GDM1 (cell line): ENCODE results near the gene EPHB3.
A peak's percentile ranks its signal among the peaks of the same experiment; 100 is the strongest.

Experiments
- DNase-seq: peaks from one replicate; lab custom pipeline; 2025; lab: John Stamatoyannopoulos, UW

Gene EPHB3

GRCh38 chr3:184561061-184561912, at the start of gene EPHB3:
TSS of gene EPHB3 (plus strand) at chr3:184561785. CDS start at chr3:184562236, 451 bp downstream.
- DNase-seq, result peak; percentile 99

GRCh38 chr3:184512621-184513020, 49.0 kb upstream of the EPHB3 start:
- no peak for DNase-seq

- DNase-seq, result peak; percentile 83
Measured at GRCh38 chr3:184513276-184514170, 48.1 kb upstream of the EPHB3 start.

- DNase-seq, result no peak
Measured at GRCh38 chr3:184514171-184514490, 47.5 kb upstream of the EPHB3 start.

GRCh38 chr3:184523825-184524615, 37.6 kb upstream of the EPHB3 start:
- peak; percentile 60 for DNase-seq

- peak; percentile 41 for DNase-seq
Measured at GRCh38 chr3:184524981-184525336, 36.6 kb upstream of the EPHB3 start.

- peak; percentile 41 for DNase-seq
Measured at GRCh38 chr3:184525337-184526087, 36.1 kb upstream of the EPHB3 start.

- no peak for DNase-seq
Measured at GRCh38 chr3:184526088-184526433, 35.5 kb upstream of the EPHB3 start.

GRCh38 chr3:184531626-184532280, 29.8 kb upstream of the EPHB3 start:
- DNase-seq, result no peak

- no peak for DNase-seq
Measured at GRCh38 chr3:184532940-184533732, 28.4 kb upstream of the EPHB3 start.

- no peak for DNase-seq
Measured at GRCh38 chr3:184537885-184538665, 23.5 kb upstream of the EPHB3 start.

- DNase-seq, result no peak
Measured at GRCh38 chr3:184538666-184539431, 22.7 kb upstream of the EPHB3 start.

- DNase-seq, result no peak
Measured at GRCh38 chr3:184539801-184540435, 21.7 kb upstream of the EPHB3 start.

GRCh38 chr3:184540777-184541681, 20.6 kb upstream of the EPHB3 start:
- DNase-seq, result peak; percentile 65

GRCh38 chr3:184541886-184542562, 19.6 kb upstream of the EPHB3 start:
- no peak for DNase-seq

- DNase-seq, result no peak
Measured at GRCh38 chr3:184542577-184542976, 19.0 kb upstream of the EPHB3 start.

GRCh38 chr3:184543256-184543655, 18.3 kb upstream of the EPHB3 start:
- DNase-seq, result no peak
